Measurements from ENCODE around the gene ZNF284.

The ZNF284 gene

DNA sequence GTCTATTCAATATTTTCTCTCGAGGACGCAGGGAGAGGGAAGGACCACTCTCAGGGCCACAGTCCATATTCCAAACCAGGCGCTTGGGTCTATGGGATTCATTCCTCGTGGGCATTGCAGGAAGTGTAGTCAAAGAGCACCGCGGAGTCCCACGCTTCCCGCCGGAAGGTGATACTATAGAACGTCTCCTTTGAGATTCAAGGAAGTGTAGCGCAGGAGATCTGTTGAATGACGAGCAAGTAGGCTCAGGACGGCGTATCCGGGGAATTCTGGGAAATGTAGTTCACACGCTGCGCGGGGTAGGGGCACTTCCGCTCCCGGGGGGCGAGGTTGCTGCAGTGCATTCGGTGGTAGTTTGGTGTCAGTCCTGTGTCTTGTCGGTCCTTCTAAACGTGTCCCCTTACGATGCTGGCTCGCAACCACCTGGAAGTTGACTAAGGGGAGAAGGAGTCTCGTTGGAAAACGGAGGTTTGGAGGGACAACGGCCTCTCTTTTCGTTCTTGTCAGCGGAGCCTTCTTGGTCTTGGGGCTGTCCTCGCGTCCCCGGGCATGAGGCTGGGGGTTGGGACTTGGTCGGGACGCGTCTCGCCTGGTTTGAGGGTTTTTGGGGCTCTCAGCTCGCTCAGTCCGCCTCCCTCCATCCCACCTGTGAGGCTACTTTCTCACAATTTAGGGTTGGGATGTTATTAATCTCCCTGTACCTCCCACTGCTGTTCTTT is at the start of gene ZNF284:
Gene ZNF284, plus strand, starts transcription at position 336 of the 719 bp plus-strand sequence. CDS start 4,231 bp downstream, outside the sequence.
- DNase-seq (ENCODE audit: low spot score) = peak; percentile 88

DNA sequence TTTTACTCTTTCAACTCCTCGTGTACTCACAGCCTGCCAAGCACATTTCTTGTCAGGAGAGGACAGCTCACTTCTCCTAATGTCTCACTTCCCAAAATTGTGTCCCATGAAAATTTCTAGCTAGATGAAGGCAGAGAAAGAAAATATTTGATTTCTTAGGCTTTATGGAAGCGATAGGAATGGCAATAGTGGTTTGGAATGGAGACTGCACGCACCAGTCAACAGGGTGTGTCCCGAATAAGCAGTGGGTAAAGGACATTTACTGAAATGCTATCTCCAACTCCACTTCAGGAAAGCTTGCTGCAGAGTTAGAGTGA is 47.1 kb upstream of the ZNF284 start:
- no peak for DNase-seq (ENCODE audit: low spot score)

DNA sequence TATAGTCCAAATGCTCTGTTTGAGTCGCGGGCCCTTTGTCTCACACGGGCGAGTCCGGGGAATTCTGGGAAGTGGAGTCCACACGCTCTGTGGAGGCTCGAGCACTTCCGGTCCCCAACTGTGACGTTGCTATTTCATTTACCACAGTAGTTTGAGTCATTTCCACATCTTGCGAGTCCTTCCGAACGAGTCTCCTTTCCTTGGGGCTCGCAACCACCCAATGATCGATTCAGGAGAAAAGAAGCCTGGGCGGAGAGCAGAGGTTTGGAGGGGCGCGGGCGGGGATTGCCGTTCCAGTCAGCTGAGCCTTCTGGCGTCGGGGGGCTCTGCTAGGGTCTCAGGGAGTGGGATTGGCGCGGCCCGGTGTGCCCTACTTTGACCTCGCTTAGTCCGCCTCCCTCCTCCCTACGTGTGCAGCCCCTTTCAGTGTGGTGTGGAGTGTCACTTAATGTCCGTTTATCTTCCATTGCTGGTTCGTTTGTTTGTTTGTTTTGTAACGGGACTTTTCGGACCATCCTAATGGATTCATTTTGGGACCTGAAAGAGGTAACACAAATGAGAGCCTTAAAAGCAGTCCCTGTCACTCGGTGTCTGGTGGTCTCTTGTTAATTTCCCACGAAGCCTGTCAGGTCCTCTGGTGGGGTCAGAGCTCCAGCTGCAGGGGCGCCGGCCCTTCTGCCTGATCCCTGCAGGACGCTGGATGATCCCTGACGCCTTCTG is 46.6 kb upstream of the ZNF284 start, which contains the start of gene ZNF222:
Gene ZNF222, plus strand, starts transcription at position 163 of the 720 bp plus-strand sequence. Its CDS starts 58 bp downstream, at position 221.
- peak; percentile 86 for DNase-seq (ENCODE audit: low spot score)

DNA sequence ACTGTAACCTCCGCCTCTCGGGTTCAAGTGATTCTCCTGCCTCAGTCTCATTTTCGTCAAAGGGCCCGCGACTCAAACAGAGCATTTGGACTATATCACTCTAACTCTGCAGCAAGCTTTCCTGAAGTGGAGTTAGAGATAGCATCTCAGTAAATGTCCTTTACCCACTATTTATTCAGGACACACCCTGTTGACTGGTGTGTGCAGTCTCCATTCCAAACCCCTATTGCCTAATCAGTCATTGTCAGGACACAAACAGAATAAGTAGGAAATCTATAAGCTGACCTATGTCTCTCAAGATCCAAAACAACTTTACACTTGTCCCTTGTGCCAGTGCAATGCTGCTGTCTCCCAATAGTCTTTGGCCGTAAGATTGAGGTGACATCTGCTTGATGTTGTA is 45.3 kb upstream of the ZNF284 start:
- no peak for DNase-seq (ENCODE audit: low spot score)

DNA sequence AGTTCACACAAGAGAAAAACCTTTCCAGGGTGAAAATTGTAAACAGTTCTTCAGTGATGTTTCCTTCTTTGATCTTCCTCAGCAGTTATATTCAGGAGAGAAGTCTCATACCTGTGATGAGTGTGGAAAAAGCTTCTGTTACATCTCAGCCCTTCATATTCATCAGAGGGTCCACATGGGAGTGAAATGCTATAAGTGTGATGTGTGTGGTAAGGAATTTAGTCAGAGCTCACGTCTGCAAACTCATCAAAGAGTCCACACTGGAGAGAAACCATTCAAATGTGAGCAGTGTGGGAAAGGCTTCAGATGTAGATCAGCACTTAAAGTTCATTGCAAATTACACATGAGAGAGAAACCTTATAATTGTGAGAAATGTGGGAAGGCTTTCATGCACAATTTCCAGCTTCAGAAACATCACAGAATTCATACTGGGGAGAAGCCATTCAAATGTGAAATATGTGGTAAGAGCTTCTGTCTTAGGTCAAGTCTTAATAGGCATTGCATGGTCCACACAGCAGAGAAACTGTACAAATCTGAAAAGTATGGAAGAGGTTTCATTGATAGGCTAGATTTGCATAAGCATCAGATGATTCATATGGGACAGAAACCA is 39.9 kb upstream of the ZNF284 start:
- no peak for DNase-seq (ENCODE audit: low spot score)

DNA sequence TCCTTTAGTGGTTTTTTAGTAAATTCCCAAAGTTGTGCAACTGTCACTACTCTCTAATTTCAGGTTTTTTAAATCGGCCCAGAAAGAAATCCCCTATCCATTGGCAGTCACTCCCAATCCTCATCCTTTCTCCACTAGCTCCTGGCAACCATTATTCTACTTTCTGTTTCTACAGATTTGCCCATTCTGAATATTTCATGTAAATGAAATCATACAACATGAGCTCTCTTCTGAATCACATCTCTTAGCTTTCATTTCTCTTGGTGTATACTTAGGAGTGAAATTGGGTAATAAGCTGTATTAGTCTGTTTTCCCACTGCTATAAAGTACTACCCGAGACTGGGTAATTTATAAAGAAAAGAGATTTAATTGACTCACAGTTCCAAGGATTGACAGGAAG is 29.8 kb upstream of the ZNF284 start:
- DNase-seq (ENCODE audit: low spot score) = no peak

DNA sequence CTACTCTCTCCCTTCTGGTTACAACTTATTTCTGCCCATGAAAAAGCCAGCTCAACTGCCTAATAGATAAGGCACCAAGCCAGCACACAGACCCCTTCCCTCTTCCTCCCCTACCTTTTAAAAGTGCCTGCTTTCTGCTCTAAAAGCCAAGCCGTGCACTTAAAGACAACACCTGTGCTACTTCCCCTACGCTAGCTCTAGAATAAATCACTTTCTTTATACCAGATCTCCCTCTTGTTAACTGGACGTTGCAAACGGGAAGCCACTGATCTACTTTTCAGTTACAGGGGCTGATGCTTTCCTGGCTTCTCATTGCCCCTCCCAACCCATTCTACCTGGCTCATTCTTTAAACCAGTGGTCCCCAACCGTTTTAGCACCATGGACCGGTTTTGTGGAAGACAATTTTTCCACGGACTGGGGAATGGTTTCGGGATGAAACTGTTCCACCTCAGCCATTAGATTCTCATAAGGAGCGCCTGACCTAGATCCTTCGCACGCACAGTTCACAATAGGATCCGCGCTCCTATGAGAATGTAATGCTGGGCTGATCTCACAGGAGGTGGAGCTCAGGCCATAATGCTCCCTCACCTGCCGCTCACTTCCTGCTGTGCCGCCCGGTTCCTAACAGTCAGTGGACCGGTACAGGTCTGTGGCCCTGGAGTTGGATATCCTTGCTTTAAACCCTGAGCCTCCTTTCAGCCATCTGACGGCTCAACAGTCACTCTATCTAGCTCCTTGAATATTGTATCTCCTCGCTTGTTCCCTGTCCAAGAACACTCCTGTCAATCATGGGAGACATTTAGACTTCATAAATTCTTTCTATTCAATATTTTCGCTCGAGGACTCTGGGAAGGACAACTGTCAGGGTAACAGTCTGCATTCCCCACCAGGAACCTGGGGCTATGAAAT is 21.0 kb upstream of the ZNF284 start:
- DNase-seq (ENCODE audit: low spot score) = peak; percentile 63

DNA sequence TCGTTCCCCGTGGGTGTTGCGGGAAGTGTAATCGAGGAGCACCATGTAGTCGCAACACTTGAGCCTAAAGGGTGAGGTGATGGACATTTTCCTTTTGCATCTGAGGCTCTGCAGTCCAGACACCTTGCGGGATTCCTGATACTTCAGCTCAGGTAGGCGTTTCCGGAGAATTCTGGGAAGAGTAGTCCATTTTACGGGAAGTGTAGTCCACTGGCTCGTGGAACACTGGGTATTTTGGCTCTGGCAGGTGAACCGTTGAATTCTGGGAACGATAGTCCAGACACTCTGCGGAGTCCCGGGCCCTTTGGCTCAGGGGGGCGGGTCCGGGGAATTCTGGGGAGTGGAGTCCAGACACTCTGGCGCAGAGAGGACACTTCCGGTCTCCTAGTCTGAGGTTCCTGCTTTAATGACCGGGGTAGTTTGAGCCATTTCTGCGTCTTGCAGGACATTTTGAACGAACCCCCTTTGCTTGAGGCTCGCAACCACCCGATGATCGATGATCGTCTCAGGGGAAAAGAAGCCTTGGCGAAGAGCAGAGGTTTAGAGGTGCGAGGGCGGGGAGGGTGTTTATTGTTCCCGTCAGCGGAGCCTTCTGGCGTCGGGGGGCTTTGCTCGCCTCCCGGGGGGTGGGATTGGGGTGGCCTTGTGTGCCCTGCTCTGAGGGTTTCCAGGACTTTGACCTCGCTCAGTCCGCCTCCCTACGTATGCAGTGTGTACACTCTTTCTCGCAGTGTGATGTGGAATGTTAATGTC is 20.1 kb upstream of the ZNF284 start, which contains the start of gene ZNF223:
Gene ZNF223, plus strand, starts transcription at position 387 of the 753 bp plus-strand sequence. CDS start 3,141 bp downstream, outside the sequence.
- DNase-seq (ENCODE audit: low spot score) = peak; percentile 96

DNA sequence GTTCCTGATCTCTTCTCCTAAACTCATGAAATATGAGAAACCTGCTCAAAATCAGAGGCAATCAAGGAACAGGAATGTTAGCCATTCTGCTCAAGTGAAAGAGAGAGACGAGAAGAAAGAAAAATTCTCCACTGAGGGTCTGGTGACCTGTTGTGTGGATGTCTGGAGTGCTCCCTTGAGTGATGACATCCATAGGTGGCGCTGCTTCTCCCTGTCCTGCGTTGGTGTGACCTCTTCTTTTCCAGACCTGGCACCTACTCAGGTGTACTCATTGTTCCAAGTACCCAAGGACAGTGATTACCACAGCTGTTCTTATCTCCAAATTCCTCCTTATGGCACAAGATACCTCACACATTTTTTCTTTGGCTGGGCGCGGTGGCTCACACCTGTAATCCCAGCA is 16.1 kb upstream of the ZNF284 start:
- DNase-seq (ENCODE audit: low spot score) = no peak

DNA sequence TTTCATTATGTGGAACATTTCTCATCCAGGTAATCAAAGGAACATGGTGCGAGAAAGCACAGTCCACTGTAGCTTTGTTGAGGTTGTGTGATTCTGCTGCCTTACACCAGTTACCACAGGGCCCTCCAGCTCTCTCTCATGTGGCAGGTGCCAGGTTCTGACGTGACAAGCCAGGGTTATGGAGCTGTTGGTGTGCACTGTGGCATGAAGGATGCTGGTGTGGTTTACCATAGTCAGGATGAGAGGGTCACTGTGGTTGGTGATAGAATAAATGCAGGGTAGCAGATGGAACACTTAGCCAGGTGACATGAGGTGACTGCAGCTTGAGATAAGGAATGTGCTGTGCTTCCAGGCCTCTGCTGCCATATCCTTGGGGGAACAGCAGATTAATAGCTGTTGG is 12.7 kb upstream of the ZNF284 start:
- no peak for DNase-seq (ENCODE audit: low spot score)

DNA sequence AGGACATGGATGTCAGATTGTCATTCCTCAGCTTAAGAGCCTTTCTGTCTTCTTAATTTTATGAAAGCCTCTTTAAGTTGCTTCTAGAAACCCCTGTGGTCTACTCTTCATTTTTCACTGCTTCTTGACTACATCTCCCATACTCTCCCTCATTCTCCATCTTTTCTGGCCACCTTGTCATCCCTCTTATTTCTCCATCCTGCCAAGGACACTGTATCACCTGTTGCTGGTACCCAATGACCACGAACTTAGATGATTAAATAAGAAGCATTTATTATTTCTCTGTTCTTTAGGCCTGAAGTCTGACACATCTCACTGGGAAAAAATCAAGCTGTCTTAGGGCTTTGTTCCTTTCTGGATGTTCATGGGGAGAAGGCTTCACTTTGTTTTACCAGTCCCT is 10.9 kb upstream of the ZNF284 start:
- no peak for DNase-seq (ENCODE audit: low spot score)

DNA sequence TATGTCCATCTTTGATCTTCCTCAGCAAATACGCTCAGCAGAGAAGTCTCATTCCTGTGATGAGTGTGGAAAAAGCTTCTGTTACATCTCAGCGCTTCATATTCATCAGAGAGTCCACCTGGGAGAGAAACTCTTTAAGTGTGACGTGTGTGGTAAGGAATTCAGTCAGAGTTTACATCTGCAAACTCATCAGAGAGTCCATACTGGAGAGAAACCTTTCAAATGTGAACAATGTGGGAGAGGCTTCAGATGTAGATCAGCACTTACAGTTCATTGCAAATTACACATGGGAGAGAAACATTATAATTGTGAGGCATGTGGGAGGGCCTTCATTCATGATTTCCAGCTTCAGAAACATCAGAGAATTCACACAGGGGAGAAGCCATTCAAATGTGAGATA is 5.7 kb upstream of the ZNF284 start:
- DNase-seq (ENCODE audit: low spot score) = no peak

DNA sequence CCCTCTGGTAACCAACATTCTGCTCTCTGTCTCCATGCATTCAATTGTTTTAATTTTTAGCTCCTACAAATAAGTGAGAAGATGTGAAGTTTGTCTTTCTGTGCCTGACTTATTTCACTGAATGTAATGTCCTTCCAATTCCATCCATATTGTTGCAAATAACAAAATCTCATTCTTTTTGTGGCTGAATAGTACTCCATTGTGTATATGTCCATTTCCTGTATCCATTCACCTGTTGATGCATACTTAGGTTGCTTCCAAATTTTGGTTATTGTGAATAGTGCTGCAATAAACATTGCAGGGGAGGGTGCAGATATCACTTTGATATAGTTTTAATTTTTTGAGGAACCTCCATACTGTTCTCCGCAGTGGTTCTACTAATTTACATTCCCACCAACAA is 2.5 kb upstream of the ZNF284 start:
- no peak for DNase-seq (ENCODE audit: low spot score)

DNA sequence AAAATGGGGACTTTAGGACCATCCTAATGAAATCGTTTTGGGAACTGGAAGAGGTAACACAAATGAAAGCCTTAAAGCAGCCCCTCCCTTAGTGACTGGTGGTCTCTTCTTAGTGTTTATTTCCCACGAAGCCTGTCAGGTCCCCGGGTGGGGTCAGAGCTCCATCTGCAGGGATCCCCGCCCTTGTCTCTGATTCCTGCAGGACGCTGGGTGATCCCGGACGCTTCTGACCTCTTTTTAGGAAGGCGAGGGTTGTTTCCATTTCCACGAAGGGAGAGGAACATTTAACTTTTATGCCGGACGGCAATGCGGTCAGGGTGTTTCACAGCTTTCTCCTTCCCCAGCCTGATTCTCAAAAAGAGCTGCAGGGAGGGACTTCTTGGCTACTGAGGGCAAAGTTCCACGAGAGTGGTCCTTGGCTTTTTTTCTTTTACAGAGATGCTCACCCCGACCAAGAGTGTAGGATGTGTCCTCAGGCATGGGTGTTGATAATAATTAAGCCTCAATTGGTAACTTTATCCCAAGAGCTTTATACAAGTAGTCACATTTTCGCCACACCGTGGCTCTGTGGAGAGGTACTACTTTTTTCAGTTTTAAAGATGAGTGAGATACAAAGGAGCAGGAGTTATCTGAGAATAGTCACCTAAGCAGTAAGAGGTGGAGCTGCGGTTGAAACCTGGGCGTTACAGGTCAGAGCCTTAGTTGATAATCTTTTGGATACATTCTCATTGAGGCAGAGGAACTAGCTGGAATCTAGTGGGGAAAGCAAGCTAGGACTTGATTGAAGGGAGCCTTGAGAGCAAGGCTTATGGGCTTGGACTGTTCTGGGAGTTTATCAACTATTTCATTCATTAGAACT is 813 bp downstream of the ZNF284 start:
- no peak for DNase-seq (ENCODE audit: low spot score)

DNA sequence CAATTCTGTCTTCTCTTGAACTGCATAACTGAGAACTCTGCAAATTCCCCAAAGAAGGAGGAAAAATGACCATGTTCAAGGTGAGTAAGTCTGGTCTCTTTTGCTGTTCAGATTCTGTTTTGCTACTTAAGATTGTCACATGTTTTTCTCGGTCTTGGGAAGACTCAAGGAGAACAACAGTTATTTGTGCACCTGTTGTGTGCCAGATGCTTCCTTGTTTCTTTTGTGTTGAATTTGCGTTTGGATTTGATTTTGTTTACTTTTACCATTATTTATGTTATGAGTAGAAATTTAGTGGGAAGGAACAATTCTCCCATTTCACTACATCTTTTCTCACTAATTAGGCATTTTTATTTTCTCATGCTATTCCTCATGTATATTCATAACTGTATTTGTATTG is 4.4 kb downstream of the ZNF284 start:
- DNase-seq (ENCODE audit: low spot score) = no peak

DNA sequence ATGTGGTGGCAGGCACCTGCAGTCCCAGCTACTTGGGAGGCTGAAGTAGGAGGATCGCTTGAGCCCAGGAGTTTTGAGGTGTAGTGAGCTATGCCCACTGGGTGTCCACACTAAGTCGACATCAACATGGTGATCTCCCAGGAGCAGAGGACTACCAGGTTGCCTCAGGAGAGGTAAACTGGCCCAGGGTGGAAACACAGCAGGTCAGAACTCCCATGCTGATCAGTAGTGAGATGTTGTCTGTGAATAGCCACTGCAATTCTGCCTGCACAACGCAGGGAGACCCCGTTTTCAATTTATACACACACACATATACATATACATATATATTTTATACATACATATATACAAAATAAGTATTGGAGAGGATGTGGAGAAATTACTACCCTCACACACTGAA is 20.1 kb downstream of the ZNF284 start:
- no peak for DNase-seq (ENCODE audit: low spot score)

DNA sequence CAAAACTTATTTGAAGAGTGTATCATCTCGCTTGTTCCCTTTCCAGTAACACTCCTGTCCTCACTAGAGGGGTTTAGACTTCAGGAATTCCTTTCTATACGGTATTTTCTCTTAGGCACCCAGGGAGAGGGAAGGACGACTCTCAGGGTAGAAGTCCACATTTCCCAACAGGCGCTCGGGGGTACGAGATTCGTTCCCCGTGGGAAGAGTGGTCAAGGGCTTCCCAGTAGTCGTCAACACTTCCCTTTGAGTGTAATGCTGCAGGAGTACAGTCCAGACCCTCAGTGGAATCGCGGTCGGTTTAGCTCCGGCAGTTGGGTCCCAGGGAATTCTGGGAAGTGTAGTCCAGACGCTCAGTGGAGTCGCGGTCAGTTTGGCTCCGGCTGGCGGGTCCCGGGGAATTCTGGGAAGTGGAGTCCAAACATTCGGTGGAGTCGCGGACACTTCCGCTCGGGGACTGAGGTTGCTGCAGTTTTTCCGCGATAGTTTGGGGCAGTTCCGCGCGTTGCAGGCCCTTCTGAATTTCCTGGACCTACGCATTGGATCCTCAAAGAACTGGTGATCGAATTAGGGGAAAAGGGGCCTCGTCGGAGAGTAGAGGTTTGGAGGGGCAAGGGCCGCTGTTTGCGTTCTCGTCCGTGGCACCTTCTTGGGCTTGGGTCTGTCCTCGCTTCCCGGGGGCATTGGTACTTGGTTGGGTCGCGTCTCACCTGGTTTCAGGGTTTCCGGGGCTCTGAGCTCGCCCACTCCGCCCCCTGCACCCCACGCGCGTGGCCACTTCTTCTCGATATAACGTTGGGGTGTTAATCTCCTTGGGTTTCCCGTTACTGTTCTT is 22.2 kb downstream of the ZNF284 start, which contains the start of gene ZNF224:
Gene ZNF224, plus strand, starts transcription at position 431 of the 835 bp plus-strand sequence. CDS start 3,513 bp downstream, outside the sequence.
- DNase-seq (ENCODE audit: low spot score) = peak; percentile 95

DNA sequence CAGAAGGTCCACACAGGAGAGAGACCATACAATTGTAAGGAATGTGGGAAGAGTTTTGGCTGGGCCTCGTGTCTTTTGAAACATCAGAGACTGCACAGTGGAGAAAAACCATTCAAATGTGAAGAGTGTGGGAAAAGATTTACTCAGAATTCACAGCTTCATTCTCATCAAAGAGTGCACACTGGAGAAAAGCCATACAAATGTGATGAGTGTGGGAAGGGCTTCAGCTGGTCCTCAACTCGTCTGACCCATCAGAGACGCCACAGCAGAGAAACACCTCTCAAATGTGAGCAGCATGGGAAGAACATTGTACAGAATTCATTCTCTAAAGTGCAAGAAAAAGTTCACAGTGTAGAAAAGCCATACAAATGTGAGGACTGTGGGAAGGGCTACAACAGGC is 35.8 kb downstream of the ZNF284 start:
- no peak for DNase-seq (ENCODE audit: low spot score)

DNA sequence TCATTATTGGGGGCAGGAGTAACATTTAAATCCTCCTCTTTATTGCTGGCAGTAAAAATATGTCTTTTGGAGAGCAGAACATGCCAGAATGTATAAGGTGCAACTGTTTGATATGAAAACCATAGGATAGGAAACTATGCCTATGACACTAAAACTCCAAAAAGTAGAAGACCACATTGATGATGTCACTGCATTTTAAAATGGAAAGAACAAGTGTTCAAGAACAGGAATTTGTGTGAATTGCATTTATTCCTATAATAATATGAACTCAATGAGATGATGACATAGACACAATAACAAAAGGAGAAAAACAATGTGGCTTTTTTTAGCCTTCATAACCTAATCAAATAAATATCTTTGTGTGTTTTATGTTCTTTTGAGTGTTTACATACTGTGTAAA is 37.5 kb downstream of the ZNF284 start:
- no peak for DNase-seq (ENCODE audit: low spot score)

Data from SW480 (cell line).